Activated CD4-positive, CD25-positive, alpha-beta regulatory T cell (primary cell): ENCODE measurements around the gene COX17.

Experiments
- DNase-seq, 4 experiments: peaks; one replicate each; lab custom pipeline; 2025; lab: John Stamatoyannopoulos, UW

Gene COX17

DNA sequence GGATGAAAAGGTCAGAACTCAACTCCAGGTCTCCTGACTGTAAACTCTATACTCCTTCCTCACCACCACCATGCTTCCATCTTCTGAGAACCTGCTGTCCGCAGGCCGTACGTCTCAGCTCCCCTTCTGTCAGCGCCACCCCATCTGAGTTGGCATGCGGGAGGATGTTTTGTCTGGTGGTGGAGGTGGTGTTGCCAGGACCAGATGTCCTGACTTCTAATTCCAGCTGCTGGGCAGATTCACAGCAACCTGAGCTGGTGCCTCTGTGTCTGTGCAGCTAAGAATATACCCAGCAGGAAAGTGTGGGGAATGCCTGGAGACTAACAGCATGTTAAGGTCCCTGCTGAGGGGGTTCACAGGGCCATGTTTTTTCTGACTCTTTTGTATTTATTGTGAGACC, 56.3 kb downstream of the COX17 start:
- DNase-seq = no peak
